ENCODE results near the gene COL4A1.

DNA sequence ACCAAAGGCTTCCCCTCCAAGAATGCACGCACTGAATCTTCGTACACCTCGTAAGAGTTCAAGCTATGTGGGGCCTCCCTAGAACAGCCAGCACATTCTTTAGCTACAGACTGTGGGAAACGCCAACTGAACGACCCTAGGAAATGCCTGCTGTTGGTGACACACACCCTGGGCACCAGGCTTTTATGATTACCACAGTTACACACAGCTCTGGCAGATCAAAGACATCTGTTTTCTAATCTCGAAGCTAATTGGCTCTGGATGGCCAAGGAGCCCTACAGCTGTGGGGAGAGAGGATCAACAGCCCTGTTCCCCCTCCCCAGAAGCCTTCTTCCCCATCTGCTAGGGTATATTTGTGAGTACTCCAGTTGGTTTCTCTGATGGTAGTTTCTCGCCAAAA, 123.0 kb downstream of the COL4A1 start:
- TF ChIP-seq CTCF (IDR thresholded peaks at IDR 0.05; ENCODE audit: low read length) = no peak
- TF ChIP-seq EZH2 (IDR thresholded peaks at IDR 0.05; ENCODE audit: borderline replicate concordance, low read length) = no peak

Data from OCI-LY1 (cell line).